ENCODE data around the gene EPHA10.

The EPHA10 gene

GRCh38 chr1:37718181-37718900, 46.6 kb downstream of the EPHA10 start:
- Mint-ChIP-seq H3K36me3 (no peaks in the 10 kb centered on the region), H3K4me3 (no peak overlapping the region), H3K9me3 (ENCODE audit: low read depth) (no peaks in the 10 kb centered on the region), H3K27ac (no peak overlapping the region), H3K4me1 (ENCODE audit: low read depth) (no peaks in the 10 kb centered on the region), H3K27me3 (no peaks in the 10 kb centered on the region)

- no peaks in the 10 kb centered on the region for H3K9me3 Mint-ChIP-seq (ENCODE audit: low read depth)
Measured at GRCh38 chr1:37717631-37718030, 47.3 kb downstream of the EPHA10 start.

GRCh38 chr1:37716321-37716720, 48.6 kb downstream of the EPHA10 start:
- Mint-ChIP-seq H3K9me3 (ENCODE audit: low read depth) (no peaks in the 10 kb centered on the region), H3K36me3 (no peaks in the 10 kb centered on the region), H3K27me3 (no peaks in the 10 kb centered on the region), H3K4me1 (ENCODE audit: low read depth) (no peaks in the 10 kb centered on the region), H3K4me3 (no peak overlapping the region), H3K27ac (no peak overlapping the region)

More at GRCh38 chr1:37717631-37718030, 47.3 kb downstream of the EPHA10 start:
- Mint-ChIP-seq H3K27ac (no peak overlapping the region), H3K4me1 (ENCODE audit: low read depth) (no peaks in the 10 kb centered on the region), H3K27me3 (no peaks in the 10 kb centered on the region), H3K4me3 (no peak overlapping the region), H3K36me3 (no peaks in the 10 kb centered on the region)

- H3K27ac Mint-ChIP-seq, result no peak overlapping the region
- no peaks in the 10 kb centered on the region for H3K27me3 Mint-ChIP-seq
- no peak overlapping the region for H3K4me3 Mint-ChIP-seq
- H3K9me3 Mint-ChIP-seq (ENCODE audit: low read depth), result no peaks in the 10 kb centered on the region
- H3K36me3 Mint-ChIP-seq, result no peaks in the 10 kb centered on the region
- no peaks in the 10 kb centered on the region for H3K4me1 Mint-ChIP-seq (ENCODE audit: low read depth)
Measured at GRCh38 chr1:37714689-37715088, 50.2 kb downstream of the EPHA10 start.

- Mint-ChIP-seq H3K27ac (no peak overlapping the region), H3K36me3 (no peaks in the 10 kb centered on the region)
Measured at GRCh38 chr1:37714226-37714625, 50.7 kb downstream of the EPHA10 start.

GRCh38 chr1:37708471-37708870, 56.4 kb downstream of the EPHA10 start:
- H3K27ac Mint-ChIP-seq, result no peak overlapping the region
- H3K9me3 Mint-ChIP-seq (ENCODE audit: low read depth), result no peaks in the 10 kb centered on the region
- no peak overlapping the region for H3K4me3 Mint-ChIP-seq
- H3K4me1 Mint-ChIP-seq (ENCODE audit: low read depth), result no peaks in the 10 kb centered on the region
- no peaks in the 10 kb centered on the region for H3K27me3 Mint-ChIP-seq
- H3K36me3 Mint-ChIP-seq, result peaks cover 8% of the 10 kb centered on the region

More at GRCh38 chr1:37714226-37714625, 50.7 kb downstream of the EPHA10 start:
- Mint-ChIP-seq H3K9me3 (ENCODE audit: low read depth) (no peaks in the 10 kb centered on the region), H3K4me1 (ENCODE audit: low read depth) (no peaks in the 10 kb centered on the region), H3K27me3 (no peaks in the 10 kb centered on the region), H3K4me3 (no peak overlapping the region)

GRCh38 chr1:37705399-37705798, 59.5 kb downstream of the EPHA10 start:
- Mint-ChIP-seq H3K36me3 (peaks cover 8% of the 10 kb centered on the region), H3K4me3 (no peak overlapping the region), H3K27me3 (no peaks in the 10 kb centered on the region), H3K4me1 (ENCODE audit: low read depth) (no peaks in the 10 kb centered on the region), H3K9me3 (ENCODE audit: low read depth) (no peaks in the 10 kb centered on the region), H3K27ac (no peak overlapping the region)

- H3K4me1 Mint-ChIP-seq (ENCODE audit: low read depth), result no peaks in the 10 kb centered on the region
- H3K9me3 Mint-ChIP-seq (ENCODE audit: low read depth), result no peaks in the 10 kb centered on the region
- H3K4me3 Mint-ChIP-seq, result no peak overlapping the region
- no peaks in the 10 kb centered on the region for H3K27me3 Mint-ChIP-seq
- H3K27ac Mint-ChIP-seq, result no peak overlapping the region
- peaks cover 8% of the 10 kb centered on the region for H3K36me3 Mint-ChIP-seq
Measured at GRCh38 chr1:37704966-37705365, 60.0 kb downstream of the EPHA10 start.

GRCh38 chr1:37703061-37703460, 61.9 kb downstream of the EPHA10 start:
- no peaks in the 10 kb centered on the region for H3K27me3 Mint-ChIP-seq
- no peaks in the 10 kb centered on the region for H3K9me3 Mint-ChIP-seq (ENCODE audit: low read depth)
- no peak overlapping the region for H3K27ac Mint-ChIP-seq
- peaks cover 8% of the 10 kb centered on the region for H3K36me3 Mint-ChIP-seq
- no peak overlapping the region for H3K4me3 Mint-ChIP-seq
- peaks cover 3% of the 10 kb centered on the region for H3K4me1 Mint-ChIP-seq (ENCODE audit: low read depth)

- Mint-ChIP-seq H3K27me3 (no peaks in the 10 kb centered on the region), H3K4me1 (ENCODE audit: low read depth) (peaks cover 3% of the 10 kb centered on the region), H3K27ac (no peak overlapping the region), H3K4me3 (no peak overlapping the region), H3K9me3 (ENCODE audit: low read depth) (no peaks in the 10 kb centered on the region), H3K36me3 (peaks cover 4% of the 10 kb centered on the region)
Measured at GRCh38 chr1:37701051-37701450, 63.9 kb downstream of the EPHA10 start.

- H3K4me1 Mint-ChIP-seq (ENCODE audit: low read depth), result peaks cover 5% of the 10 kb centered on the region
- H3K27ac Mint-ChIP-seq, result peak overlapping the region; percentile 58
- no peak overlapping the region for H3K4me3 Mint-ChIP-seq
- no peaks in the 10 kb centered on the region for H3K9me3 Mint-ChIP-seq (ENCODE audit: low read depth)
- peaks cover 4% of the 10 kb centered on the region for H3K36me3 Mint-ChIP-seq
- H3K27me3 Mint-ChIP-seq, result no peaks in the 10 kb centered on the region
Measured at GRCh38 chr1:37699147-37699546, 65.8 kb downstream of the EPHA10 start.

- no peaks in the 10 kb centered on the region for H3K9me3 Mint-ChIP-seq (ENCODE audit: low read depth)
Measured at GRCh38 chr1:37697737-37698136, 67.2 kb downstream of the EPHA10 start.

GRCh38 chr1:37697090-37697489, 67.8 kb downstream of the EPHA10 start:
- Mint-ChIP-seq H3K36me3 (peaks cover 4% of the 10 kb centered on the region), H3K9me3 (ENCODE audit: low read depth) (no peaks in the 10 kb centered on the region), H3K27me3 (no peaks in the 10 kb centered on the region), H3K4me3 (no peak overlapping the region), H3K27ac (no peak overlapping the region), H3K4me1 (ENCODE audit: low read depth) (peaks cover 5% of the 10 kb centered on the region)

More at GRCh38 chr1:37697737-37698136, 67.2 kb downstream of the EPHA10 start:
- peaks cover 5% of the 10 kb centered on the region for H3K4me1 Mint-ChIP-seq (ENCODE audit: low read depth)
- no peak overlapping the region for H3K27ac Mint-ChIP-seq
- no peak overlapping the region for H3K4me3 Mint-ChIP-seq
- H3K36me3 Mint-ChIP-seq, result peaks cover 4% of the 10 kb centered on the region
- H3K27me3 Mint-ChIP-seq, result no peaks in the 10 kb centered on the region

GRCh38 chr1:37692834-37693175, 72.1 kb downstream of the EPHA10 start:
- Mint-ChIP-seq H3K4me1 (ENCODE audit: low read depth) (peaks cover 35% of the 10 kb centered on the region), H3K27me3 (no peaks in the 10 kb centered on the region), H3K4me3 (peak overlapping the region; percentile 95), H3K27ac (no peak overlapping the region), H3K36me3 (peaks cover 6% of the 10 kb centered on the region), H3K9me3 (ENCODE audit: low read depth) (no peaks in the 10 kb centered on the region)

GRCh38 chr1:37692078-37692833, 72.7 kb downstream of the EPHA10 start, which contains the start of gene CDCA8:
TSS of gene CDCA8 (plus strand) at chr1:37692516. CDS start at chr1:37692691, 175 bp downstream.
- H3K27me3 Mint-ChIP-seq, result no peaks in the 10 kb centered on the region
- peak within 1 kb of the TSS; percentile 95 for H3K4me3 Mint-ChIP-seq
- H3K27ac Mint-ChIP-seq, result peak within 1 kb of the TSS; percentile 93
- H3K4me1 Mint-ChIP-seq (ENCODE audit: low read depth), result peaks cover 35% of the 10 kb centered on the region
- H3K9me3 Mint-ChIP-seq (ENCODE audit: low read depth), result no peaks in the 10 kb centered on the region
- peaks cover 6% of the 10 kb centered on the region for H3K36me3 Mint-ChIP-seq
